ENCODE results near the gene MYRIP.

- TF ChIP-seq TAF1 (conservative IDR thresholded peaks at IDR 0.05) (no peak), CTCF (IDR thresholded peaks at IDR 0.05; ENCODE audit: low read depth, low read length, missing input control) (no peak), HNF4G (IDR thresholded peaks at IDR 0.05) (no peak), MAX (IDR thresholded peaks at IDR 0.05) (no peak)
Observed at GRCh38 chr3:39970982-39971381, 161.6 kb downstream of the MYRIP start.

All from liver (tissue), 3 donors.